HG02973 (cell line): ENCODE results near the gene MRI1.
"Not testable (repeated sequence)": the region's sequence is repeated elsewhere in the genome, so short reads cannot be mapped to it uniquely, and the experiment has no call there.

Experiments
- ATAC-seq: cut with Tn5 transposase; IDR thresholded peaks from one replicate; pipeline ENCODE4 v1.9.1; 2021; ENCODE audit warnings: moderate library complexity; ENCODE audit not compliant: unreplicated experiment

MRI1 gene

DNA sequence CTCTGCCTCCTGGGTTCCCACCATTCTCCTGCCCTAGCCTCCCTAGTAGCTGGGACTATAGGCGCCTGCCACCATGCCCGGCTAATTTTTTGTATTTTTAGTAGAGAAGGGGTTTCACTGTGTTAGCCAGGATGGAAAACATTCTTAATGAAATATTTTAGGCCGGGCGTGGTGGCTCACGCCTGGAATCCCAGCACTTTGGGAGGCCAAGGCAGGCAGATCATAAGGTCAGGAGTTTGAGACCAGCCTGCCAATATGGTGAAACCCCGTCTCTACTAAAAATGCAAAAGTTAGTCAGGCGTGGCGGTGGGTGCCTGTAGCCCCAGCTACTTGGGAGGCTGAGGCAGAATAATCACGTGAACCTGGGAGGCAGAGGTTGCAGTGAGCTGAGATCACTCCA is 29.0 kb downstream of the MRI1 start:
- not testable (repeated sequence) for ATAC-seq

GRCh38 chr19:13794398-13794756 is 30.1 kb downstream of the MRI1 start:
- no peak for ATAC-seq

DNA sequence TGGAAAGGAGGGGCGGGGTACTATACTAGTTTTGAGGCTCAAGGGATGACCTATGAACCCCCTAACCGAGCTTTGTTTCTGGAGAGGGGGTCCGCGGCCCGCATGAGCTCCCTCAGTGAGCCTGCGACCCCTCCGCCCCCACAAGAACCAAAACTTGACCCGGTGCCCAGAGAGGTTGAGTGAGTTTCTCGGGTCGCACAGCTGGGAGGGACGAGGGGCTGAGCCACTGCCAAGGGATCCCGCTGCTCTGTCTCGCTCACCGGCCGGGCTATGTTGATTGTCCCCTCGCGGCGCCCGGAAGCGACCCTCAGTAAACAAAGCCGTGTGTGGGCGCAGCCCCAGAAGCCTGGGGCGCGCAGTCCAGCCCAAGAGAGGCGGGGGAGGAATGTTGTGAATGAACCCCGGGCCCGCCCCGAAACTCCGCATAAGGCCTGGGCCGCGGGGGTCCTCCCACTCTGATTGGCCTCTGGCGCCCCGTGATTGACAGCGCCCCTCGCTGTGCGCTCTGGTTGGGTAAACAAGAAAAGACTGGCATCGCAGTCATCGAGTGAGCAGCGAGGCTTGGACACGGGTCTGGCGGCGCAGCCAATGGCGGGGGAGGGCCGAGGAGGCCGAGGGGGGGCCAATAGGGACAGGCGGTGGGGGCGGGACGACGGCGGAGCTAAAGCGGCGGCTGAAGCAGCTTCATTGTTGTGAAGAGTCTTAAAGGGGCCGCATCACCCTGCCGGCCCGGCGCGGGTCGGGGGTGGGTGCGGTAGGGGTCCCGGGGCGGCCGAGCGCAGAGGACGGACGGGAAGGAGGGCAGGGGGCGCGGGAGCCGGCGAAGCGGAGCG is 30.7 kb downstream of the MRI1 start, which contains the start of gene ZSWIM4:
ZSWIM4 (plus strand) TSS at position 687 of the 833 bp plus-strand sequence. CDS start 206 bp downstream, outside the sequence.
- ATAC-seq: peak; percentile 89

DNA sequence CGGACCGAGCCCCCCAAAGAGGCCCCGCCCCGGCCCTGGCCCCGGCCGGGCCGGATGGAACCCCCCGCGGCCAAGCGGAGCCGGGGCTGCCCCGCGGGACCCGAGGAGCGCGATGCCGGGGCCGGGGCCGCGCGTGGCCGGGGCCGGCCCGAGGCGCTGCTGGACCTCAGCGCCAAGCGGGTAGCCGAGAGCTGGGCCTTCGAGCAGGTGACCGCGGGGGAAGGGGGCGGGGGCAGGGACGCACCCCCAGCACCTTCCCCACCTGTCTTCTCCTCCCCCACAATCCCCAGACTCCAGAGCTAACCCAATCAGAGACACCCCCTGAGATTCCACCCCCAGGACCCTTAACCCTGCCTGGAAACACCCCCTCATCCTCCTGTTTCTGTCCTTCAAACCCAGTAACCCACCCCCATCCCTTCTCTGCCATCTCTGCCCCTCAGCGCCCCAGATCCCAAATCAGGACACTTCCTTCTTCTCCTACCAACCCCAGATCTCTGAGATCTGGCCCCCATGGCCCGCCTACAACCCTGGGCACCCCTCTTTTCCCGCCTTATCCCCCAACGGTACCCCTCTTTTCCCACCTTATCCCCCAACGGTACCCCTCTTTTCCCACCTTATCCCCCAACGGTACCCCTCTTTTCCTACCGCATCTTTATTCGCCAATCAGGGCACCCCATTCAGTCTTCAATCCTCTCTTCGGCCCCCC is 31.4 kb downstream of the MRI1 start:
- peak; percentile 31 for ATAC-seq

DNA sequence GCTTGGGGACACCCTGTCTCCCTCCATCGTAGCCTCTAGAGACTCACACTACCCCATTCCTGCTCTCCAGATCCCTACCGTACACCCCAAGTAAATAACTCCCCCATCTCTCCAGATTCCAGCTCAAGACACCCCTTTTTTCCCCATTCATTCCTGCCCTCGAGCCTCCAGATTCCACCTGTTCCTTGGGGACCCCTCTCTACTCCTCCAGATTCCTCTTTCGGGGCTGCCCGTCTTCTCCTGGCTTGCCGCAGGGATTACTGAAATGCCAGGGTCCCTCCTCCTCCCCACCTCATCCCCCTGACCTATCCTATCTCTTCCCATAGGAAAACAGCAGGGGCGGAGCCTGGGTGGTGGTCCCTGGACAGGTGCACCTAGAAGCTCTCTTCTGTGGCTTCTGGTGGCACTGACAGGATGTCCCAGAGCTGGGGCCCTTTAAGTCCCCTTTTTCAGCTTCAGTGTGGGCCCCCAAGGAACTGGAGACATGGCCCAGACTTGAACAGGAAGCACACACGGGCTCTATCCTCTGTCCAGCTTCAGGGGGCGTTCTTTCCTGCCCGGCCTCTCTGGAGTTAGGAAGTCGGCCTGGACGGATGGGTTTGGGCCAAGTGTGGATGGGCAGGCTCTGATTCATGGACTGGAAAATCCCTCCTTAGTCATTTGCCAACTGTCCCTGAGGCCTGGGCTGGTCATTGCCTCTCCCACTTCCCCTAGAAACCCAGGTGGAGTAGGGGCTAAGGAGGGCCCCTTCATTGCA is 32.2 kb downstream of the MRI1 start:
- ATAC-seq: no peak

DNA sequence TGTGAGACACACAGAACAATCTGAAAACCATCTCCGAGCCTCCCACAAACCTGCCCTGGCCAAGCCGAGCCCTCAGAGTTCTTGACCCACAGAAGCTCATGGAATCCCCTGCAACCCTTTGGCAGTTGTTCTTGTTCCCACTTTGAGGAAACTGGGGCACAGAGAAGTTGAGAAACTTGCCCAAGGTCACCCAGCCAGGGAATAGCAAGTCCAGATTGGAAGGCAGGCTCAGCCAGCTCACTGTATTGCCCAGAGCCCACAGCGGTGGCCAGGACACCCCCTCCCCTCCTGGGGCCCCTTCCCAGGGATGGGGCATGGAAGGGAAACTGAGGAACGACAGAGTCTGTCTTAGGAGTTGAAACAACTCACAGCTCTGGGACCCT is 32.7 kb downstream of the MRI1 start:
- ATAC-seq: no peak

DNA sequence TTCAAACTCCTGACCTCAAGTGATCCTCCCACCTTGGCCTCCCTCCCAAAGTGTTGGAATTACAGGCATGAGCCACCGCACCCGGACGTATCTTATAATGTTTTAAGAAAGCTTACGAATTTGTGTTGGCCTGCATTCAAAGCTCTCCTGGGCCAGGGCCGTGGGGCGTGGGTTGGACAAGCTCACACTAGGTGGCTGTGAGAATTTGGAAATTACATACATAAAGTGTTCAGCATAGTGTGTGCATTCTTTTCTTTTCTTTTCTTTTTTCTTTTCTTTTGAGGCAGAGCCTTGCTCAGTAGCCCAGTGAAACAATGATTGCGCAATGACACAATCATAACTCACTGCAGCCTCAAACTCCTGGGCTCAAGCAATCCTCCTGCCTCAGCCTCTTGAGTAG is 33.5 kb downstream of the MRI1 start:
- ATAC-seq: no peak

- no peak for ATAC-seq
Measured at GRCh38 chr19:13799669-13800068, 35.3 kb downstream of the MRI1 start.

DNA sequence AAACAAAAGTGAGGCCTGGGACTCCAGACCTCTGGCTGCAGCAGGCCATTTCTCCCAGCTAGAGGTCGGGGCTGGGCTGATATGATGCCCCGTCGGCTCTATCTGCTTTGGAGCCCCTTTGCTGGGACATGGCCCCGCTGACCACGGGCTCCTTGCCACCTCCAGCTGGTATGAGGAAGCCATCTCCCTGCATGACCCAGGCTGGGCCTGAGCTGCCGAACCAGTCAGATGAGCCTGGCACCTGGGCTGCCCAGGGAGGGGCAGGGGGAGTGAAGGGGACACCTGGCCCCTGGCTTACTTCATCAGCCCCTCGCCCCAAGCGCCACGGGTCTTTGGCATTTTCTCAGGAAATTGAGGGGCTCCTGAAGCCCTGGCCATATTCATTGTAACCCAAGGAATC is 38.7 kb downstream of the MRI1 start:
- no peak for ATAC-seq

- no peak for ATAC-seq
Measured at GRCh38 chr19:13804830-13805683, 40.7 kb downstream of the MRI1 start.

- ATAC-seq: no peak
Measured at GRCh38 chr19:13806728-13807127, 42.4 kb downstream of the MRI1 start.

DNA sequence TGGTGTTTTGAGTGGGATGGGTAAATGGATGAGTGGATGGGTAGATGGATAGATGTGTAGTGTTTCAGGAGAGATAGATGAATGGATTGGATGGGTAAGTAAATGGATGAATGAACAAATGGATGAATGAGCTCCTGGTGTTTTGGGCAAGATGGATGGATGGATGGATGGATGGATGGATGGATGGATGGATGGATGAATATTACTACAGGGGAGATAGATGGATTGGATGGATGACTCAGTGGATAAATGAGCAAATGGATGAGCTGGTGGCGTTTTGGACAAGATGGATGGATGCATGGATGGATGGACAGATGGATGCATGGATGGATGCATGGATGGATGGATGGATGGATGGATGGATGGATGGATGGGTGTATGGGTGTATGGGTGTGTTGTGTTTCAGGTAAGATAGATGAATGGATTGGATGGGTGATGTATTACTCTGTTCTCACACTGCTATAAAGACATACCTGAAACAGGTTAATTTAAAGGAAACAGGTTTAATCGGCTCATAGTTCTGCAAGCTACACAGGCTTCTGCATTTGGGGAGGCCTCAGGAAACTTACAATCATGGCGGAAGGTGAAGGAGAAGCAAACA is 43.2 kb downstream of the MRI1 start:
- ATAC-seq: no peak

- no peak for ATAC-seq
Measured at GRCh38 chr19:13808856-13809255, 44.5 kb downstream of the MRI1 start.

- no peak for ATAC-seq
Measured at GRCh38 chr19:13812544-13812943, 48.2 kb downstream of the MRI1 start.

DNA sequence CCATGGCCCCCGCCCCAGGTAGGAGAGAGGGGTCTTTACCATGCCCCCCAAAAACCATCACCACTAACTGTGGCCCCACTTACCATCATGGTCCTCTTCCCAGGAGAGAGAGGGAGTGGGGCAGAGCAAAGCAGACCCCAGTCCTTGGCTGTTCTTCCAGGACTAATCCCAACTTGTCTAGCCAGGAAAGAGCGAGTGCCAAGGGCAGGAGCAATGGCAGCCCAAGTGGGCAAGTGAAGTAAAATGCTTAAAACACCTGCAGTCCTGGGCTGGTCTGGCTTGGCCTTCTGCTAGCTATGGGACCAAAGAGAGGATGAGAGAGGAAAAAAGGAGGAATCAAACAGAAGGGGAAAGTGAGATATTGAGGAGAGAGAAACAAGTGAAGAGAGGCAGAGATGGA is 48.8 kb downstream of the MRI1 start:
- no peak for ATAC-seq

GRCh38 chr19:13814550-13814949 is 50.2 kb downstream of the MRI1 start:
- ATAC-seq: no peak

- ATAC-seq: no peak
Measured at GRCh38 chr19:13817018-13817614, 52.8 kb downstream of the MRI1 start.

DNA sequence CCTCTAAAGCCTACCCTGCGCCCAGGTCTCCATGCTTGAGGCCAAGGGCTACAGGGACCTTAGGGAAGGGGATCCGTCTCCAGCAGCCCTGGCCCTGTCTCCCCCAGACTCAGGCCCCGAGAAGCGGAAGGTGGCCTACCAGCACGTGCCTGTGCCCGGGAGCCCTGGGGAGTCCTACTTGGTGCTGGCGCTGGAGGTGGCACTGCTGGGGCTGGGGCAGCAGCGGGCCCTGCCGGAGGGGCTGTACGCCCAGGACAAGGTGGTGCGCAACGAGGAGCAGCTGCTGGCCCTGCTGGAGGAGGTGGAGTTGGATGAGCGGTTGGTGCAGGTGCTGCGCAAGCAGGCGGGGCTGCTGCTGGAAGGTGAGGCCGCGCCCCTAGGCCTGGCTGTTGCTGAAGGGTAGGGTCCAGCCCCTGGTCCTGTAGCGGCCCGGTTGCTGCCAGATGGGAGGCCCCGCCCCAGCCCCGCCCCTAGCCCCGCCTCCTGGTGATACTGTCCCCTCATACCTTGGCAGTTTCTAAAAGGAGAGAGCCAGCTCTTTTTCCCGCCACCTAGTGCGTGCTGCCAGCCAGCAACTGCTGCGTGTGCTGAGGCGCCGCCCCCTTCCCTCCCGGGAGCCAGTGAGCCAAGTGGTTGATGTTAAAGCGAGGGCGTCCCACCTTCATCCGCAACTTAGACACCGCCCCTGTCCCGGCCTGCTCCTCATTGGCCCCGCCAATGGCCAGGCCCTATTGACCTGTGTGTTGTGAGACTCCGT is 53.5 kb downstream of the MRI1 start:
- ATAC-seq: no peak

DNA sequence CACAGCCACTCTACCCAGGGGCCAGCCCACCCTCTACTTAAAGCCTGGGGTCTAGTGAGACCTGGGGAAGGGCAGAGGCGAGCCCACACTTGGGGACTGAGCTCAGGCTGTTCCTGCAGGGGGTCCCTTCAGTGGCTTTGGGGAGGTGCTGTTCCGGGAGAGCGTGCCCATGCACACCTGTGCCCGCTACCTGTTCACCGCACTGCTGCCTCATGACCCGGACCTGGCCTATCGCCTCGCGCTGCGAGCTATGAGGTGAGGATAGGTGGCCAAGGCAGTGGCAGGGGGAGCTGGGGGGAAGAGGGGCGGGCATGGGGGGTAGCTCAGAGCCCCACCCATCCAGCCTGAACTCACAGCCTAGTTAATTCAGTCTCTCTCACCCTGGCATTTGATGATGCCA is 54.9 kb downstream of the MRI1 start:
- ATAC-seq: no peak
